Right lobe of liver (tissue), 6 donors: ENCODE results near the gene NBEA. TPM values are rescaled to one million over a fixed set of nuclear protein-coding genes. Genes with fewer than 3 reads are reported as not detected.

Experiments used
- ATAC-seq, 4 donors: fragments of 200-7000 bp; cut with Tn5 transposase; one replicate each; pipeline ENCODE4 v1.9.1; 2020; ENCODE audit warnings: mild to moderate bottlenecking in 4 of 4, moderate library complexity in 4 of 4
- DNase-seq, 3 donors: peaks; one replicate each; pipeline ENCODE4 v3.0.0-alpha.2; 2020
- H3K27ac ChIP-seq, 3 donors: fragments of 200-600 bp; one replicate each; pipeline ENCODE4 v1.8.0; 2022
- H3K27me3 ChIP-seq, 2 donors: fragments of 200-600 bp; one replicate each; pipeline ENCODE4 v1.8.0; 2022
- H3K36me3 ChIP-seq, 4 donors: fragments of 200-600 bp; sonication (generic) in 1 of 4; one replicate each; pipeline versions ENCODE4 v1.5.1 to v1.8.0; 2017 to 2022; ENCODE audit warnings: control low read depth in 1 of 4
- H3K4me1 ChIP-seq, 4 donors: fragments of 200-600 bp; sonication (generic) in 1 of 4; one replicate each; pipeline versions ENCODE4 v1.5.1 to v1.8.0; 2017 to 2022; ENCODE audit warnings: control low read depth in 1 of 4
- H3K4me3 ChIP-seq, 3 donors: fragments of 200-600 bp; one replicate each; pipeline ENCODE4 v1.8.0; 2022
- H3K9me3 ChIP-seq, 4 donors: fragments of 200-600 bp; sonication (generic) in 1 of 4; one replicate each; pipeline versions ENCODE4 v1.5.1 to v1.8.0; 2017 to 2022; ENCODE audit warnings: control low read depth in 1 of 4
- CTCF ChIP-seq, 4 donors: fragments of 200-600 bp in 3 of 4; fragments of 450-650 bp in 1 of 4; IDR thresholded peaks; one replicate each; pipeline versions ENCODE4 v1.5.1 to v1.8.0; 2016 to 2022; ENCODE audit warnings: antibody characterized with exemption in 4 of 4, mild to moderate bottlenecking in 2 of 4
- POLR2A ChIP-seq: fragments of 450-650 bp; IDR thresholded peaks from one replicate; pipeline ENCODE4 v1.6.1; 2017; ENCODE audit warnings: antibody characterized with exemption, mild to moderate bottlenecking
- WGBS: methylation state at CpG from one replicate; pipeline ENCODE4 v1.1.6; 2018; ENCODE audit warnings: low coverage, low lambda C conversion rate; ENCODE audit not compliant: insufficient coverage; ENCODE audit errors: missing lambda C conversion rate; 5-methylcytosine and 5-hydroxymethylcytosine counted together
- intact Hi-C, 2 donors: fragments of 100-400 bp; cut with DNase I; formaldehyde crosslinking; loops; one replicate each; pipeline versions ENCODE4 v1.11.2 to v1.14.1; 2022
- total RNA-seq, 6 experiments: library from RNA; depleted of rRNA in 2 of 6; stranded (reverse); fragments of >200 nt in 2 of 6; fragmentation: NEBNext Ultra II Directional in 3 of 6; extraction: Animal tissue kit (Norgen Biotek cat#: 25700) in 3 of 6; gene quantifications; one replicate each; pipeline versions ENCODE4 v1.1.0 to v1.2.4, GENCODE V29; 2016 to 2023
- donor health status: DM: no; HTN: yes; CAD: no.
- donor health status: DM: no; HTN: no; CAD: no.
- donor health status: DM: no; HTN: no; CAD: no.
- donor health status: DM: no; HTN: yes; CAD: no.
- donor health status: DM: no; HTN: yes; CAD: no.

NBEA gene
- total RNA-seq, 6 experiments from 2014 or later, result 0.62 to 1.7 (median 0.75) TPM

GRCh38 chr13:35477386-35477946 lies 535.4 kb downstream of the NBEA start:
- H3K9me3 ChIP-seq, result no peaks in the 10 kb centered on the region

DNA sequence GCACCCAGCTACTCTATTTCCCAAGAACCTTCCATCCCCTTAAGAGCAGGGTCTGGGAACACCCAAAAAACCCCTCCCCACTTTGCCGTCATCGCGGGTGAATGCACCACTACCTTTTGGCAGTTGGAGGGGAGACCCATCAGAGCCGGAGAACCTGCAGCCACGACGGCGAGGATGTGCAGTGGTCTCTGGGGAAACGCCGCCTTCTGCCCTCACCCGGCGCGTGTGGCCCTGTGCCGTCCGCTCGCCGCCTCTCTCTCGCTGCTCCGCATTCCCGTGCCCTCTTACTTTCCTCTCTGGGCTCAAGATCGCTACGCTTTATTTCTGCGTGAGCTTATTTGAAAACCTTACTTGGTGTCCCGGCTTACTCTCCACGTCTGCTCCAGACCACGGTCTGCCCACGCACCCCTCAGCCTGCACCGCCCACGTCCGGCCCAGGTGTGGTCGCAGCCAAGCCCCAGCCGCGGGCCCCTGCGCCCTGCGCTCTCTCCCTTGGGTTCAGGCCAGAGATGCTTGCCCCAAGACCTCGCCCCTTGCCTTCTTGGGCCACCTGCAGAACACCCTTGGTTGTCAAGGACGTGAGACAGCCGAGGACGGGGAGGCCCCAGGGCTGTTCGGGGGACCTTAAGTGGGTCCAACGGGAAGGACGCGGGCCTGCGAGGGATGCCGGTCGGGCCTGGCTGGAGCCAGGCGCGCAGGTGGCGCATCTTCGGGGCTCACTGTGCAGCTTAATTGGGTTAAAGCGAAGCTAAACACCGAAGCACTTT lies 536.4 kb downstream of the NBEA start:
- Histone ChIP-seq H3K27me3 (peaks cover 0 to 11% of the 10 kb centered on the region in 2 donors), H3K27ac (no peak overlapping the region), H3K9me3 (no peaks in the 10 kb centered on the region), H3K4me3 (no peak overlapping the region), H3K36me3 (no peaks in the 10 kb centered on the region), H3K4me1 (no peaks in the 10 kb centered on the region)
- DNase-seq (peak in 2 of 3 donors; percentile 11 to 40), ATAC-seq (peak in 2 of 4 donors; percentile 19 to 22)
- no peak for TF ChIP-seq POLR2A
- no peak for TF ChIP-seq CTCF (IDR thresholded peaks at IDR 0.05)
- 20% methylated on average over 42 of the region's 51 CpGs for WGBS
- intact Hi-C loops, result no loop called here

More at GRCh38 chr13:35477386-35477946, 535.4 kb downstream of the NBEA start:
- ATAC-seq (no peak), DNase-seq (no peak)
- Histone ChIP-seq H3K27ac (no peak overlapping the region), H3K4me1 (no peaks in the 10 kb centered on the region), H3K27me3 (peaks cover 0 to 11% of the 10 kb centered on the region in 2 donors), H3K4me3 (no peak overlapping the region), H3K36me3 (no peaks in the 10 kb centered on the region)
- WGBS, result 34% methylated on average over 5 of the region's 5 CpGs
- TF ChIP-seq POLR2A (no peak), CTCF (IDR thresholded peaks at IDR 0.05) (no peak)
- intact Hi-C loops, result no loop called here

GRCh38 chr13:35479038-35479492 lies 537.0 kb downstream of the NBEA start:
- WGBS, result 66% methylated on average over 14 of the region's 14 CpGs
- peaks cover 0 to 11% of the 10 kb centered on the region in 2 donors for H3K27me3 ChIP-seq
- TF ChIP-seq CTCF (IDR thresholded peaks at IDR 0.05) (no peak), POLR2A (no peak)

DNA sequence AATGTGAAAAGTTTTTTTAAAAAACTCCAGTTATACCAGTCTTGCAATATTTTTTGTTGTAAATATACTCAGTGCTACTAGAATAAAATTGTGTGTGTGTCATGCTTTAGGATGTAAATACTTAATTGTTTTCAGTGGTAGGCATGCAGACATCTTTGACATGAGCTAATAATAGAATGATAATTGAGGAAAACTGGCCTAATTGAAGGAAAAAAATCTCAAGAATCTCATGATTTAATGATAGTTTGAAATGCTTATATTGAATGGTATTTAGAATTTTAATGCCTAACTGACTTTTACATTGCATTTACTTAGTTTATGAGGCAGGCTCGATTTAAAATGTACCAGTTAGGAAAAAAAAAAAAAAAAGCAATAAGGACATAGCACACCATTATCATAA lies 537.6 kb downstream of the NBEA start:
- TF ChIP-seq POLR2A (no peak), CTCF (IDR thresholded peaks at IDR 0.05) (no peak)
- intact Hi-C loops, result no loop called here
- Histone ChIP-seq H3K4me3 (no peak overlapping the region), H3K27ac (no peak overlapping the region), H3K9me3 (no peaks in the 10 kb centered on the region), H3K36me3 (no peaks in the 10 kb centered on the region), H3K27me3 (peaks cover 0 to 8% of the 10 kb centered on the region in 2 donors), H3K4me1 (no peaks in the 10 kb centered on the region)
- 42% methylated on average over 1 of the region's 1 CpG for WGBS
- ATAC-seq (no peak), DNase-seq (no peak)

More at GRCh38 chr13:35479038-35479492, 537.0 kb downstream of the NBEA start:
- no peak overlapping the region for H3K4me3 ChIP-seq
- no peaks in the 10 kb centered on the region for H3K4me1 ChIP-seq
- no peaks in the 10 kb centered on the region for H3K9me3 ChIP-seq
- H3K27ac ChIP-seq, result no peak overlapping the region
- no peaks in the 10 kb centered on the region for H3K36me3 ChIP-seq
- intact Hi-C loops, result no loop called here
- DNase-seq (no peak), ATAC-seq (no peak)
